AG09319 (cell line): ENCODE results near the gene SRRM3.
"Not testable (repeated sequence)": the region's sequence is repeated elsewhere in the genome, so short reads cannot be mapped to it uniquely, and the experiment has no call there.

Experiments used
- DNase-seq: peaks from one replicate; pipeline ENCODE4 v3.0.0-alpha.2; 2010; ENCODE audit warnings: low read depth; ENCODE audit errors: extremely low read depth
- CTCF ChIP-seq: IDR thresholded peaks from 2 replicates; pipeline ENCODE4 v1.5.1; 2011; ENCODE audit warnings: low read depth, mild to moderate bottlenecking, inconsistent platforms, low read length, moderate library complexity

Gene SRRM3

GRCh38 chr7:76302347-76303201, 100.9 kb downstream of the SRRM3 start, which contains the start of gene HSPB1:
Gene HSPB1, plus strand, starts transcription at chr7:76302673. Its CDS starts 40 bp downstream, at chr7:76302713.
- DNase-seq, result peak; percentile 68
- TF ChIP-seq CTCF, result no peak

GRCh38 chr7:76303202-76304147, 101.8 kb downstream of the SRRM3 start:
- no peak for TF ChIP-seq CTCF
- DNase-seq, result peak; percentile 92

GRCh38 chr7:76304888-76305375, 103.2 kb downstream of the SRRM3 start:
- DNase-seq, result no peak
- TF ChIP-seq CTCF, result no peak

- DNase-seq, result not testable (repeated sequence)
Observed at GRCh38 chr7:76308874-76309273, 107.2 kb downstream of the SRRM3 start.

- not testable (repeated sequence) for DNase-seq
Observed at GRCh38 chr7:76309341-76310101, 107.8 kb downstream of the SRRM3 start.

GRCh38 chr7:76310102-76310957, 108.6 kb downstream of the SRRM3 start:
- TF ChIP-seq CTCF, result no peak
- DNase-seq, result no peak

GRCh38 chr7:76311838-76312237, 110.1 kb downstream of the SRRM3 start:
- not testable (repeated sequence) for DNase-seq
